ENCODE measurements around the gene PODN. TPM values are rescaled to one million over a fixed set of nuclear protein-coding genes. Genes with fewer than 3 reads are reported as not detected.

The PODN gene
- polyA plus RNA-seq = 10 to 100 TPM in 1 of 4 donors, 1 to 10 TPM in 2, under 1 TPM in 1; 0.45 to 26.4 (median 1.6) TPM
- long read RNA-seq, donor 1 = 0 reads
- long read RNA-seq, donor 2 = 0 reads
- long read RNA-seq, donor 3, partial matches to known transcripts = 0 of 1 reads
- long read RNA-seq, donor 3, other reads (novel, unspliced or antisense) = 0 of 1 reads
- long read RNA-seq, donor 4 = 0 reads
- long read RNA-seq, donor 5 = 0 reads
- long read RNA-seq, donor 6, partial matches to known transcripts = 0 of 1 reads
- long read RNA-seq, donor 6, other reads (novel, unspliced or antisense) = 0 of 1 reads
- long read RNA-seq, donor 7 = 0 reads
- long read RNA-seq, donor 8 = 0 reads
- long read RNA-seq, donor 9 = 0 reads
- long read RNA-seq, donor 10, partial matches to known transcripts = 0 of 1 reads
- long read RNA-seq, donor 10, other reads (novel, unspliced or antisense) = 0 of 1 reads

- DNase-seq = peak in 1 of 2 donors; percentile 46
- FAIRE-seq = no peak
- 1 to 2% (median 2%) methylated on average over 43 to 73 of the region's 73 CpGs for WGBS, 3 donors
Observed at GRCh38 chr1:53061859-53062707, at the start of gene PODN. Gene PODN (plus strand): TSS chr1:53062213. CDS start chr1:53069856, 7,643 bp downstream.

GRCh38 chr1:53014791-53015507, 47.1 kb upstream of the PODN start:
- peaks cover 0 to 3% (median 0%) of the 10 kb centered on the region in 3 donors for H3K4me1 ChIP-seq (ENCODE audit: control insufficient read depth in 3 of 3, insufficient read depth in 2 of 3, low read depth in 1 of 3, low read length in 2 of 3)
- peak; percentile 93 to 95 for DNase-seq
- no peak for FAIRE-seq
- H3K9me3 ChIP-seq (ENCODE audit: control insufficient read depth in 2 of 2, insufficient read depth in 1 of 2, low read depth in 1 of 2, low read length in 1 of 2) = no peaks in the 10 kb centered on the region
- 1 to 2% (median 1%) methylated on average over 9 of the region's 9 CpGs for WGBS, 3 donors
- H3K27ac ChIP-seq (ENCODE audit: low read depth in 1 of 3, low read length in 2 of 3) = peak overlapping the region; percentile 14 to 68 (median 43)
- H3K4me3 ChIP-seq (ENCODE audit: low read depth in 1 of 3, low read length in 3 of 3) = peak overlapping the region; percentile 53 to 77 (median 62)
- peaks cover 0 to 7% (median 0%) of the 10 kb centered on the region in 3 donors for H3K36me3 ChIP-seq (ENCODE audit: control insufficient read depth in 3 of 3, insufficient read depth in 2 of 3, low read depth in 1 of 3, low read length in 3 of 3)
- no peaks in the 10 kb centered on the region for H3K27me3 ChIP-seq (ENCODE audit: control insufficient read depth in 3 of 3, insufficient read depth in 3 of 3, low read length in 3 of 3)

More at GRCh38 chr1:53061859-53062707, at the start of gene PODN:
- Histone ChIP-seq H3K9me3 (ENCODE audit: control insufficient read depth in 2 of 2, insufficient read depth in 1 of 2, low read depth in 1 of 2, low read length in 1 of 2) (no peaks in the 10 kb centered on the region), H3K36me3 (ENCODE audit: control insufficient read depth in 3 of 3, insufficient read depth in 2 of 3, low read depth in 1 of 3, low read length in 3 of 3) (peaks cover 0 to 3% (median 0%) of the 10 kb centered on the region in 3 donors), H3K27ac (ENCODE audit: low read depth in 1 of 3, low read length in 2 of 3) (peak within 1 kb of the TSS in 1 of 3 donors; percentile 16), H3K27me3 (ENCODE audit: control insufficient read depth in 3 of 3, insufficient read depth in 3 of 3, low read length in 3 of 3) (peaks cover 5 to 41% (median 7%) of the 10 kb centered on the region in 3 donors), H3K4me1 (ENCODE audit: control insufficient read depth in 3 of 3, insufficient read depth in 2 of 3, low read depth in 1 of 3, low read length in 2 of 3) (peaks cover 0 to 13% (median 2%) of the 10 kb centered on the region in 3 donors), H3K4me3 (ENCODE audit: low read depth in 1 of 3, low read length in 3 of 3) (peak within 1 kb of the TSS; percentile 18 to 48 (median 47))

DNA sequence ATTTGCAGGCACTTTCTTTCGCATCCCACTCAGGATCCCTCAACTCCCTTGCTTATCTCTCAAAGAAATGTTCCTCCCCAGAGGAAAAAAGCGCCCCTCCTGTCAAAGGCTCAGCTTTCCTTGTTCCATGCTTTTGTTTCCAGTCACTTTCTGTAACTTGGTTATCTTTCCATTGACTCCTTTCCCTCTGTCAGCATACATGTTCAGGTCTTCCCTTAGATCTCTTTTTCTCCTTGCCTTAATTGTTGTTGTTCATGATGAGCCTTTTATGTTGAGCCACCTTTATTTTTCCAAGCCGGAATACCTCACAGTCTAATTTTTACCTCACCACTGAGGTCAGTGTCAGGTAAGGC, 46.5 kb upstream of the PODN start:
- peak; percentile 18 to 21 for DNase-seq
- peak overlapping the region in 2 of 3 donors; percentile 53 to 77 for H3K4me3 ChIP-seq (ENCODE audit: low read depth in 1 of 3, low read length in 3 of 3)
- no peak for FAIRE-seq
- H3K36me3 ChIP-seq (ENCODE audit: control insufficient read depth in 3 of 3, insufficient read depth in 2 of 3, low read depth in 1 of 3, low read length in 3 of 3) = peaks cover 0 to 7% (median 0%) of the 10 kb centered on the region in 3 donors
- peak overlapping the region; percentile 14 to 68 (median 43) for H3K27ac ChIP-seq (ENCODE audit: low read depth in 1 of 3, low read length in 2 of 3)
- no peaks in the 10 kb centered on the region for H3K9me3 ChIP-seq (ENCODE audit: control insufficient read depth in 2 of 2, insufficient read depth in 1 of 2, low read depth in 1 of 2, low read length in 1 of 2)
- H3K27me3 ChIP-seq (ENCODE audit: control insufficient read depth in 3 of 3, insufficient read depth in 3 of 3, low read length in 3 of 3) = no peaks in the 10 kb centered on the region
- WGBS, 3 donors = 14 to 20% (median 14%) methylated on average over 3 of the region's 3 CpGs
- peaks cover 0 to 3% (median 0%) of the 10 kb centered on the region in 3 donors for H3K4me1 ChIP-seq (ENCODE audit: control insufficient read depth in 3 of 3, insufficient read depth in 2 of 3, low read depth in 1 of 3, low read length in 2 of 3)

GRCh38 chr1:53016705-53017104, 45.3 kb upstream of the PODN start:
- no peaks in the 10 kb centered on the region for H3K27me3 ChIP-seq (ENCODE audit: control insufficient read depth in 3 of 3, insufficient read depth in 3 of 3, low read length in 3 of 3)
- H3K27ac ChIP-seq (ENCODE audit: low read depth in 1 of 3, low read length in 2 of 3) = no peak overlapping the region
- FAIRE-seq = no peak
- DNase-seq = peak in 1 of 2 donors; percentile 22
- 93 to 100% (median 96%) methylated on average over 1 of the region's 1 CpG for WGBS, 3 donors
- peaks cover 0 to 7% (median 0%) of the 10 kb centered on the region in 3 donors for H3K36me3 ChIP-seq (ENCODE audit: control insufficient read depth in 3 of 3, insufficient read depth in 2 of 3, low read depth in 1 of 3, low read length in 3 of 3)
- H3K4me3 ChIP-seq (ENCODE audit: low read depth in 1 of 3, low read length in 3 of 3) = peak overlapping the region in 1 of 3 donors; percentile 77
- H3K4me1 ChIP-seq (ENCODE audit: control insufficient read depth in 3 of 3, insufficient read depth in 2 of 3, low read depth in 1 of 3, low read length in 2 of 3) = peaks cover 0 to 3% (median 0%) of the 10 kb centered on the region in 3 donors
- H3K9me3 ChIP-seq (ENCODE audit: control insufficient read depth in 2 of 2, insufficient read depth in 1 of 2, low read depth in 1 of 2, low read length in 1 of 2) = no peaks in the 10 kb centered on the region

DNA sequence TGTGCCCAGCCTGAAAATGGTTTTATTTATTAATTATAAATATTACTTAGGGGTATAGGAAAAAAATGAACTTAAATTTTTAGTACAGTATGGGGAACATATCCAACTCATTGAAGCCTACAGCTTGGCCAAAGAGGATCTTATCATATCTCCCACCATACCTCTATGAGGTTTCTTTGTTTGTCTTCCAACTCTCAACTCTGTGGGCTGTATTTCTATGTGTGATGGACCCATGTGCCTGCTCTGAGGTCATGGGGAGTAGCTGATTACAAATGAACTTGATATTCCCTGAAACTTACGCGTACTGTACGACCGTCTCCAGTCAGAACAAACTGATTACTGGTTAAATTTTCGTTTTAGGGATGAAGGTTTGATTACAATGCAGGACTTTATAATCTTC, 41.4 kb upstream of the PODN start:
- FAIRE-seq = no peak
- Histone ChIP-seq H3K4me1 (ENCODE audit: control insufficient read depth in 3 of 3, insufficient read depth in 2 of 3, low read depth in 1 of 3, low read length in 2 of 3) (peaks cover 0 to 8% (median 3%) of the 10 kb centered on the region in 3 donors), H3K4me3 (ENCODE audit: low read depth in 1 of 3, low read length in 3 of 3) (no peak overlapping the region), H3K27me3 (ENCODE audit: control insufficient read depth in 3 of 3, insufficient read depth in 3 of 3, low read length in 3 of 3) (no peaks in the 10 kb centered on the region), H3K9me3 (ENCODE audit: control insufficient read depth in 2 of 2, insufficient read depth in 1 of 2, low read depth in 1 of 2, low read length in 1 of 2) (no peaks in the 10 kb centered on the region), H3K36me3 (ENCODE audit: control insufficient read depth in 3 of 3, insufficient read depth in 2 of 3, low read depth in 1 of 3, low read length in 3 of 3) (peaks cover 0 to 7% (median 6%) of the 10 kb centered on the region in 3 donors), H3K27ac (ENCODE audit: low read depth in 1 of 3, low read length in 2 of 3) (no peak overlapping the region)
- WGBS, 3 donors = 59 to 95% (median 85%) methylated on average over 5 of the region's 5 CpGs
- no peak for DNase-seq

DNA sequence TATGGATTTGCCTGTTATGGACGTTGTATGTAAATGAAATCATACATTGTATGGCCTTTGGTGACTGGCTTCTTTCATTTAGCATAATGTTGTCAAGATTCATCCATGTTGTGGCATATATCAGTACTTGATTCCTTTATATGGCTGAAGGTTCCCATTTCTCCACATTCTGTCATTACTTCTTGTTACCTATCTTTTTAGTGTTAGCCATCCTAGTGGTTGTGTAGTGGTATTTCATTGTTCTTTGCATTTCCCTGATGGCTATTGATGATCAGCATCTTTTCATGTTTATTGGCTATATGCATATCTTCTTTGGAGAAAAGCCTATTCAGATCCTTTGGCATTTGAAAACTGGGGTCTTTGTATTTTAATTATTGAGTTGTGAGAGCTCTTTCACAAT, 39.8 kb upstream of the PODN start:
- H3K27ac ChIP-seq (ENCODE audit: low read depth in 1 of 3, low read length in 2 of 3) = no peak overlapping the region
- FAIRE-seq (no peak), DNase-seq (no peak)
- no peaks in the 10 kb centered on the region for H3K27me3 ChIP-seq (ENCODE audit: control insufficient read depth in 3 of 3, insufficient read depth in 3 of 3, low read length in 3 of 3)
- peaks cover 0 to 11% (median 0%) of the 10 kb centered on the region in 3 donors for H3K4me1 ChIP-seq (ENCODE audit: control insufficient read depth in 3 of 3, insufficient read depth in 2 of 3, low read depth in 1 of 3, low read length in 2 of 3)
- no peak overlapping the region for H3K4me3 ChIP-seq (ENCODE audit: low read depth in 1 of 3, low read length in 3 of 3)
- peaks cover 0 to 15% (median 6%) of the 10 kb centered on the region in 3 donors for H3K36me3 ChIP-seq (ENCODE audit: control insufficient read depth in 3 of 3, insufficient read depth in 2 of 3, low read depth in 1 of 3, low read length in 3 of 3)
- no peaks in the 10 kb centered on the region for H3K9me3 ChIP-seq (ENCODE audit: control insufficient read depth in 2 of 2, insufficient read depth in 1 of 2, low read depth in 1 of 2, low read length in 1 of 2)
- WGBS, 3 donors = 94 to 98% (median 95%) methylated on average over 1 of the region's 1 CpG

DNA sequence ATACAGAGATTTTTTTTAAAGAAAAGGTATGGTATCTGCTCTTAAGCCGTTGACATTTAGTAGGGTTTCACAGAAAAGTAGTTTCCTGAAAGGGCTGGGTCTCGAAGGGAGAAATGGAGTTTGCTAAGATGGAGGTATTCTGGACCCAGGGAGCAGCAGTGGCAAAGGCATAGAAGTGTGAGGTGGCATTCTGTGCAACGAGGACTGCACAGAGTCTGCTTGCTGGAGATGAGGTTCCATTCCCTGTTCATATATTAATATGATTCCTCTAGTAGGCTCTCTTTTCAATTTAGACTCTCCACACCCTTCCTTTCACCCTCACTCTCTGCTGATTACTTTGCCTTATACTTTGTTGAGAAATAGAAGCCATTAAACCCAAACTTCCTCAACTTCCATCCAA, 38.5 kb upstream of the PODN start:
- H3K27ac ChIP-seq (ENCODE audit: low read depth in 1 of 3, low read length in 2 of 3) = no peak overlapping the region
- FAIRE-seq = no peak
- no peak overlapping the region for H3K4me3 ChIP-seq (ENCODE audit: low read depth in 1 of 3, low read length in 3 of 3)
- H3K27me3 ChIP-seq (ENCODE audit: control insufficient read depth in 3 of 3, insufficient read depth in 3 of 3, low read length in 3 of 3) = no peaks in the 10 kb centered on the region
- WGBS, 3 donors = 80 to 86% (median 85%) methylated on average over 3 of the region's 3 CpGs
- DNase-seq = no peak
- peaks cover 0 to 11% (median 0%) of the 10 kb centered on the region in 3 donors for H3K4me1 ChIP-seq (ENCODE audit: control insufficient read depth in 3 of 3, insufficient read depth in 2 of 3, low read depth in 1 of 3, low read length in 2 of 3)
- peaks cover 0 to 12% (median 6%) of the 10 kb centered on the region in 3 donors for H3K36me3 ChIP-seq (ENCODE audit: control insufficient read depth in 3 of 3, insufficient read depth in 2 of 3, low read depth in 1 of 3, low read length in 3 of 3)
- H3K9me3 ChIP-seq (ENCODE audit: control insufficient read depth in 2 of 2, insufficient read depth in 1 of 2, low read depth in 1 of 2, low read length in 1 of 2) = no peaks in the 10 kb centered on the region

DNA sequence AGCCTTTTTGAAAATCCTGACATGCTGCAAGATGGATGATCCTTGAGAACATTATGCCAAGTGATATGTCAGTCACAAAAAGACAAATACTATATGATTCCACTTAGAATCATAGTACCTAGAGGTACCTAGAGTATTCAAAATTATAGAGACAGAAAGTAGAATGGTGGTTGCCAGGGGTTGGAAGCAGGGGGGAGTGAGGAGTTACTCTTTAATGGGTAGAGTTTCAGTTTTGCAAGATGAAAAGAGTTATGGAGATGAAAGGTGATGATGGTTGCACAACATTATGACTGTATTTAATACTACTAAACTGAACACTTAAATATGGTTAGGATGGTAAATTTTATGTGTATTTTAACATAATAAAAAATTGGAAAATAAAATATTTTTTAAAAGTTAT, 37.9 kb upstream of the PODN start:
- Histone ChIP-seq H3K27ac (ENCODE audit: low read depth in 1 of 3, low read length in 2 of 3) (no peak overlapping the region), H3K4me1 (ENCODE audit: control insufficient read depth in 3 of 3, insufficient read depth in 2 of 3, low read depth in 1 of 3, low read length in 2 of 3) (peaks cover 0 to 11% (median 0%) of the 10 kb centered on the region in 3 donors)
- FAIRE-seq = no peak

More for the DNA sequence above, 37.9 kb upstream of the PODN start:
- H3K36me3 ChIP-seq (ENCODE audit: control insufficient read depth in 3 of 3, insufficient read depth in 2 of 3, low read depth in 1 of 3, low read length in 3 of 3) = peaks cover 1 to 16% (median 6%) of the 10 kb centered on the region in 3 donors
- H3K9me3 ChIP-seq (ENCODE audit: control insufficient read depth in 2 of 2, insufficient read depth in 1 of 2, low read depth in 1 of 2, low read length in 1 of 2) = no peaks in the 10 kb centered on the region
- no peak overlapping the region for H3K4me3 ChIP-seq (ENCODE audit: low read depth in 1 of 3, low read length in 3 of 3)
- no peaks in the 10 kb centered on the region for H3K27me3 ChIP-seq (ENCODE audit: control insufficient read depth in 3 of 3, insufficient read depth in 3 of 3, low read length in 3 of 3)
- no peak for DNase-seq
